ENCODE data around the gene KCNQ5.

DNA sequence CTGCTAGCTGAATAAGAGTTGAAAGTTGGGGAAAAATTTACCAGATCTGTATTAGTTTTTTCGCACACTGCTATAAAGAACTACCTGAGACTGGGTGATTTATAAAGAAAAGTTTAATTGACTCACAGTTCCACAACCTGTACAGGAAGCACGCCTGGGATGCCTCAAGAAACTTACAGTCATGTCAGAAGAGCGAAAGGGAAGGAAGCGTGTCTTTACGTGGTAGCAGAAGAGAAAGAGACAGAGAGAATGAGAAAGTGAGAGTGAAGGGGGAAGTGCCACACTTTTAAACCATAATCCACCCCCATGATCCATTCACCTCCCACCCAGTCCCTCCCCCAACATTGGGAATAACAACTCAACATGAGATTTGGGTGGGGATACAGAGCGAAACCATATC lies 523.8 kb downstream of the KCNQ5 start:
- TF ChIP-seq, protein P1, sequence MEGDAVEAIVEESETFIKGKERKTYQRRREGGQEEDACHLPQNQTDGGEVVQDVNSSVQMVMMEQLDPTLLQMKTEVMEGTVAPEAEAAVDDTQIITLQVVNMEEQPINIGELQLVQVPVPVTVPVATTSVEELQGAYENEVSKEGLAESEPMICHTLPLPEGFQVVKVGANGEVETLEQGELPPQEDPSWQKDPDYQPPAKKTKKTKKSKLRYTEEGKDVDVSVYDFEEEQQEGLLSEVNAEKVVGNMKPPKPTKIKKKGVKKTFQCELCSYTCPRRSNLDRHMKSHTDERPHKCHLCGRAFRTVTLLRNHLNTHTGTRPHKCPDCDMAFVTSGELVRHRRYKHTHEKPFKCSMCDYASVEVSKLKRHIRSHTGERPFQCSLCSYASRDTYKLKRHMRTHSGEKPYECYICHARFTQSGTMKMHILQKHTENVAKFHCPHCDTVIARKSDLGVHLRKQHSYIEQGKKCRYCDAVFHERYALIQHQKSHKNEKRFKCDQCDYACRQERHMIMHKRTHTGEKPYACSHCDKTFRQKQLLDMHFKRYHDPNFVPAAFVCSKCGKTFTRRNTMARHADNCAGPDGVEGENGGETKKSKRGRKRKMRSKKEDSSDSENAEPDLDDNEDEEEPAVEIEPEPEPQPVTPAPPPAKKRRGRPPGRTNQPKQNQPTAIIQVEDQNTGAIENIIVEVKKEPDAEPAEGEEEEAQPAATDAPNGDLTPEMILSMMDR (IDR thresholded peaks at IDR 0.05), result no peak
- no peak for TF ChIP-seq SIN3A (IDR thresholded peaks at IDR 0.05; ENCODE audit: borderline replicate concordance, insufficient read depth, low read depth, low read length)
- no peak for TF ChIP-seq TCF7L2 (IDR thresholded peaks at IDR 0.05; ENCODE audit: low read depth, low read length)
- no peak for TF ChIP-seq REST (IDR thresholded peaks at IDR 0.05; ENCODE audit: insufficient read depth in 1 of 2, low read depth in 2 of 2, low read length in 1 of 2)

All from Panc1 (cell line).